ENCODE results near the gene SPATA2. TPM values are rescaled to one million over a fixed set of nuclear protein-coding genes. Genes with fewer than 3 reads are reported as not detected.
A peak's percentile ranks its signal among the peaks of the same experiment; 100 is the strongest.

Gene SPATA2
- total and polyA plus RNA-seq, 2 of the 13 experiments (the other 11 are each of a cell fraction or from before 2014, with no cell fraction given) = 3.2 to 8.7 TPM

DNA sequence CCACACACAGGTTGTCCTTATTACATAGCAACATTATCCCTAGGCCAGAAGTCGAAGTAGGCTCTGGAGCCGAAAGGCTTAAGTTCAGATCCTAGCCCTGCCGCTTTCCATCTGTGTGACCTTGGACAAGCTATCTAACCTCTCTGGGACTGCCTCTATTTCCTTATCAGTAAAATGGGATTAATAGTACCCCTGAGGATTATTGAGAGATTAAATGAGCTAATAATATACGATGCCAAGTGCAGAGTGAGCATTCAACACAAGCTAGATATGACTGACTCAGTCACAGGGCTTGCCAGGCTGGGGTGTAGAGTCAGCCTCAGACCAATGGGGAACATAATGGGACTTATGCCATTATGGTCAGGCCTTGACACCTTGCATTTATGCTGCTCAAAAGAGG is 8.9 kb upstream of the SPATA2 start:
- CTCF ChIA-PET (ENCODE audit: low intra/inter-chr PET ratio, low total read pairs) = no interaction called here
- H3K27me3 ChIP-seq (ENCODE audit: control insufficient read depth in 1 of 2, insufficient read depth in 2 of 2, low read length in 2 of 2) = no peaks in the 10 kb centered on the region
- no peaks in the 10 kb centered on the region for H3K9me3 ChIP-seq (ENCODE audit: low read length)
- H3K79me2 ChIP-seq (ENCODE audit: insufficient read depth, low read length) = no peaks in the 10 kb centered on the region
- TF ChIP-seq SAFB2 (CRISPR knock-in tag; IDR thresholded peaks at IDR 0.05; ENCODE audit: borderline replicate concordance, low read depth) (no peak), MAF1 (CRISPR knock-in tag; IDR thresholded peaks at IDR 0.05; ENCODE audit: borderline replicate concordance) (no peak), GATAD1 (CRISPR knock-in tag; IDR thresholded peaks at IDR 0.05) (0 out of 2 replicates have a peak, but pooled peaks have one; percentile 3), ZMYM2 (CRISPR knock-in tag; IDR thresholded peaks at IDR 0.05) (0 out of 2 replicates have a peak, but pooled peaks have one; percentile 9), ZNF430 (CRISPR knock-in tag; IDR thresholded peaks at IDR 0.05) (0 out of 2 replicates have a peak, but pooled peaks have one; percentile 41), ZNF629 (CRISPR knock-in tag; conservative IDR thresholded peaks at IDR 0.05) (peak; percentile 78)
- TF ChIP-seq, protein P1, sequence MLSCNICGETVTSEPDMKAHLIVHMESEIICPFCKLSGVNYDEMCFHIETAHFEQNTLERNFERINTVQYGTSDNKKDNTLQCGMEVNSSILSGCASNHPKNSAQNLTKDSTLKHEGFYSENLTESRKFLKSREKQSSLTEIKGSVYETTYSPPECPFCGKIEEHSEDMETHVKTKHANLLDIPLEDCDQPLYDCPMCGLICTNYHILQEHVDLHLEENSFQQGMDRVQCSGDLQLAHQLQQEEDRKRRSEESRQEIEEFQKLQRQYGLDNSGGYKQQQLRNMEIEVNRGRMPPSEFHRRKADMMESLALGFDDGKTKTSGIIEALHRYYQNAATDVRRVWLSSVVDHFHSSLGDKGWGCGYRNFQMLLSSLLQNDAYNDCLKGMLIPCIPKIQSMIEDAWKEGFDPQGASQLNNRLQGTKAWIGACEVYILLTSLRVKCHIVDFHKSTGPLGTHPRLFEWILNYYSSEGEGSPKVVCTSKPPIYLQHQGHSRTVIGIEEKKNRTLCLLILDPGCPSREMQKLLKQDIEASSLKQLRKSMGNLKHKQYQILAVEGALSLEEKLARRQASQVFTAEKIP (CRISPR knock-in tag; IDR thresholded peaks at IDR 0.05; ENCODE audit: borderline replicate concordance) = no peak
- TF ChIP-seq, protein P2, sequence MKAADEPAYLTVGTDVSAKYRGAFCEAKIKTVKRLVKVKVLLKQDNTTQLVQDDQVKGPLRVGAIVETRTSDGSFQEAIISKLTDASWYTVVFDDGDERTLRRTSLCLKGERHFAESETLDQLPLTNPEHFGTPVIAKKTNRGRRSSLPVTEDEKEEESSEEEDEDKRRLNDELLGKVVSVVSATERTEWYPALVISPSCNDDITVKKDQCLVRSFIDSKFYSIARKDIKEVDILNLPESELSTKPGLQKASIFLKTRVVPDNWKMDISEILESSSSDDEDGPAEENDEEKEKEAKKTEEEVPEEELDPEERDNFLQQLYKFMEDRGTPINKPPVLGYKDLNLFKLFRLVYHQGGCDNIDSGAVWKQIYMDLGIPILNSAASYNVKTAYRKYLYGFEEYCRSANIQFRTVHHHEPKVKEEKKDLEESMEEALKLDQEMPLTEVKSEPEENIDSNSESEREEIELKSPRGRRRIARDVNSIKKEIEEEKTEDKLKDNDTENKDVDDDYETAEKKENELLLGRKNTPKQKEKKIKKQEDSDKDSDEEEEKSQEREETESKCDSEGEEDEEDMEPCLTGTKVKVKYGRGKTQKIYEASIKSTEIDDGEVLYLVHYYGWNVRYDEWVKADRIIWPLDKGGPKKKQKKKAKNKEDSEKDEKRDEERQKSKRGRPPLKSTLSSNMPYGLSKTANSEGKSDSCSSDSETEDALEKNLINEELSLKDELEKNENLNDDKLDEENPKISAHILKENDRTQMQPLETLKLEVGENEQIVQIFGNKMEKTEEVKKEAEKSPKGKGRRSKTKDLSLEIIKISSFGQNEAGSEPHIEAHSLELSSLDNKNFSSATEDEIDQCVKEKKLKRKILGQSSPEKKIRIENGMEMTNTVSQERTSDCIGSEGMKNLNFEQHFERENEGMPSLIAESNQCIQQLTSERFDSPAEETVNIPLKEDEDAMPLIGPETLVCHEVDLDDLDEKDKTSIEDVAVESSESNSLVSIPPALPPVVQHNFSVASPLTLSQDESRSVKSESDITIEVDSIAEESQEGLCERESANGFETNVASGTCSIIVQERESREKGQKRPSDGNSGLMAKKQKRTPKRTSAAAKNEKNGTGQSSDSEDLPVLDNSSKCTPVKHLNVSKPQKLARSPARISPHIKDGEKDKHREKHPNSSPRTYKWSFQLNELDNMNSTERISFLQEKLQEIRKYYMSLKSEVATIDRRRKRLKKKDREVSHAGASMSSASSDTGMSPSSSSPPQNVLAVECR (CRISPR knock-in tag; IDR thresholded peaks at IDR 0.05; ENCODE audit: borderline replicate concordance) = 0 out of 2 replicates have a peak, but pooled peaks have one; percentile 2
- TF ChIP-seq, protein P3, sequence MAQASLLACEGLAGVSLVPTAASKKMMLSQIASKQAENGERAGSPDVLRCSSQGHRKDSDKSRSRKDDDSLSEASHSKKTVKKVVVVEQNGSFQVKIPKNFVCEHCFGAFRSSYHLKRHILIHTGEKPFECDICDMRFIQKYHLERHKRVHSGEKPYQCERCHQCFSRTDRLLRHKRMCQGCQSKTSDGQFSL (CRISPR knock-in tag; IDR thresholded peaks at IDR 0.05) = no peak
- TF ChIP-seq, protein P4, sequence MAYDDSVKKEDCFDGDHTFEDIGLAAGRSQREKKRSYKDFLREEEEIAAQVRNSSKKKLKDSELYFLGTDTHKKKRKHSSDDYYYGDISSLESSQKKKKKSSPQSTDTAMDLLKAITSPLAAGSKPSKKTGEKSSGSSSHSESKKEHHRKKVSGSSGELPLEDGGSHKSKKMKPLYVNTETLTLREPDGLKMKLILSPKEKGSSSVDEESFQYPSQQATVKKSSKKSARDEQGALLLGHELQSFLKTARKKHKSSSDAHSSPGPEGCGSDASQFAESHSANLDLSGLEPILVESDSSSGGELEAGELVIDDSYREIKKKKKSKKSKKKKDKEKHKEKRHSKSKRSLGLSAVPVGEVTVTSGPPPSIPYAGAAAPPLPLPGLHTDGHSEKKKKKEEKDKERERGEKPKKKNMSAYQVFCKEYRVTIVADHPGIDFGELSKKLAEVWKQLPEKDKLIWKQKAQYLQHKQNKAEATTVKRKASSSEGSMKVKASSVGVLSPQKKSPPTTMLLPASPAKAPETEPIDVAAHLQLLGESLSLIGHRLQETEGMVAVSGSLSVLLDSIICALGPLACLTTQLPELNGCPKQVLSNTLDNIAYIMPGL (CRISPR knock-in tag; IDR thresholded peaks at IDR 0.05; ENCODE audit: borderline replicate concordance in 1 of 2, low read depth in 1 of 2) = no peak
- H2AFZ ChIP-seq (ENCODE audit: low read length) = no peak overlapping the region
- BruUV-seq (replicated peaks) = no TSS peak
- intact Hi-C loops (cut with micrococcal nuclease; ENCODE audit: unreplicated experiment) = no loop called here
- peaks cover 42% of the 10 kb centered on the region for H3K4me1 ChIP-seq (ENCODE audit: insufficient read depth, low read length)
- no peak overlapping the region for H3K9ac ChIP-seq (ENCODE audit: insufficient read depth, low read depth, low read length)
- in situ Hi-C loops (cut with HindIII; ENCODE audit: extremely low pct_ligation_motif_present, low pct_unique_long_range_greater_than_20kb) = no loop called here
- POLR2A ChIA-PET = interaction anchor here (0.7 to 5.9 kb wide), 3 partner anchors 8 to 152 kb away, joined by 3 to 28 read pairs (median 4); partner anchors contain the start of genes RNF114 and SPATA2
- no peak overlapping the region for H3K4me2 ChIP-seq (ENCODE audit: low read depth, low read length)
- H3K4me3 ChIP-seq (replicated peaks in 1 of 3; ENCODE audit: insufficient read depth in 1 of 3, low read depth in 2 of 3, low read length in 3 of 3) = no peak overlapping the region
- no peak for FAIRE-seq
- no peak for DNase-seq (ENCODE audit: low spot score)
- no peak overlapping the region for H3K27ac ChIP-seq (ENCODE audit: extremely low read length, insufficient read depth, low read length)
- WGBS (ENCODE audit: low lambda C conversion rate) = 95% methylated on average over 4 of the region's 4 CpGs
- no peak for ATAC-seq
- no peaks in the 10 kb centered on the region for H3K36me3 ChIP-seq (replicated peaks in 1 of 2; ENCODE audit: control insufficient read depth in 1 of 2, insufficient read depth in 2 of 2, low read length in 2 of 2)
- H4K20me1 ChIP-seq (ENCODE audit: insufficient read depth, low read length) = no peaks in the 10 kb centered on the region

All from HepG2 (cell line).